ENCODE results near the gene TMEM94.
A peak's percentile ranks its signal among the peaks of the same experiment; 100 is the strongest.

Gene TMEM94

GRCh38 chr17:75509528-75510258, 53.3 kb downstream of the TMEM94 start:
- H3K36me3 ChIP-seq (replicated peaks) = peaks cover 15% of the 10 kb centered on the region
- no peak overlapping the region for H3K4me3 ChIP-seq
- H3K4me1 ChIP-seq = peaks cover 10% of the 10 kb centered on the region; the same call in 1 of the 2 replicates
- no peaks in the 10 kb centered on the region for H3K9me3 ChIP-seq
- in situ Hi-C loops (cut with MboI; ENCODE audit: low sequenced_read_pairs) = no loop called here
- no peak for DNase-seq (ENCODE audit: low spot score in 2 of 2)
- H3K27me3 ChIP-seq (ENCODE audit: low read depth) = no peaks in the 10 kb centered on the region

- DNase-seq (ENCODE audit: low spot score in 2 of 2) = no peak
- Histone ChIP-seq H3K36me3 (replicated peaks) (peaks cover 11% of the 10 kb centered on the region), H3K4me1 (peaks cover 13% of the 10 kb centered on the region), H3K9me3 (no peaks in the 10 kb centered on the region), H3K27me3 (ENCODE audit: low read depth) (no peaks in the 10 kb centered on the region), H3K4me3 (no peak overlapping the region)
- in situ Hi-C loops (cut with MboI; ENCODE audit: low sequenced_read_pairs) = no loop called here
Measured at GRCh38 chr17:75511270-75511609, 54.8 kb downstream of the TMEM94 start.

GRCh38 chr17:75511610-75512575, 55.5 kb downstream of the TMEM94 start:
- no peak overlapping the region for H3K4me3 ChIP-seq
- H3K4me1 ChIP-seq = peaks cover 13% of the 10 kb centered on the region
- DNase-seq (ENCODE audit: low spot score in 2 of 2) = peak in 1 of 2 experiments; percentile 61

GRCh38 chr17:75512926-75513640, 56.6 kb downstream of the TMEM94 start:
- Histone ChIP-seq H3K4me3 (no peak overlapping the region), H3K4me1 (peaks cover 18% of the 10 kb centered on the region), H3K36me3 (replicated peaks) (peaks cover 9% of the 10 kb centered on the region), H3K27me3 (ENCODE audit: low read depth) (no peaks in the 10 kb centered on the region), H3K9me3 (no peaks in the 10 kb centered on the region)
- no peak for DNase-seq (ENCODE audit: low spot score in 2 of 2)
- in situ Hi-C loops (cut with MboI; ENCODE audit: low sequenced_read_pairs) = no loop called here

More at GRCh38 chr17:75511610-75512575, 55.5 kb downstream of the TMEM94 start:
- peaks cover 11% of the 10 kb centered on the region for H3K36me3 ChIP-seq (replicated peaks)
- in situ Hi-C loops (cut with MboI; ENCODE audit: low sequenced_read_pairs) = no loop called here
- H3K27me3 ChIP-seq (ENCODE audit: low read depth) = no peaks in the 10 kb centered on the region
- no peaks in the 10 kb centered on the region for H3K9me3 ChIP-seq

GRCh38 chr17:75513641-75514000, 57.2 kb downstream of the TMEM94 start:
- in situ Hi-C loops (cut with MboI; ENCODE audit: low sequenced_read_pairs) = no loop called here

GRCh38 chr17:75514299-75514918, 58.0 kb downstream of the TMEM94 start:
- no peaks in the 10 kb centered on the region for H3K27me3 ChIP-seq (ENCODE audit: low read depth)
- in situ Hi-C loops (cut with MboI; ENCODE audit: low sequenced_read_pairs) = no loop called here
- peak in 1 of 2 experiments; percentile 35 for DNase-seq (ENCODE audit: low spot score in 2 of 2)
- peaks cover 18% of the 10 kb centered on the region for H3K4me1 ChIP-seq
- no peaks in the 10 kb centered on the region for H3K9me3 ChIP-seq
- H3K36me3 ChIP-seq (replicated peaks) = peaks cover 15% of the 10 kb centered on the region
- peak overlapping the region; percentile 61 for H3K4me3 ChIP-seq

More at GRCh38 chr17:75513641-75514000, 57.2 kb downstream of the TMEM94 start:
- Histone ChIP-seq H3K27me3 (ENCODE audit: low read depth) (no peaks in the 10 kb centered on the region), H3K4me1 (peaks cover 18% of the 10 kb centered on the region), H3K4me3 (peak overlapping the region; percentile 61), H3K9me3 (no peaks in the 10 kb centered on the region), H3K36me3 (replicated peaks) (peaks cover 9% of the 10 kb centered on the region)
- no peak for DNase-seq (ENCODE audit: low spot score in 2 of 2)

GRCh38 chr17:75514919-75515495, 58.6 kb downstream of the TMEM94 start:
- H3K9me3 ChIP-seq = no peaks in the 10 kb centered on the region
- no peaks in the 10 kb centered on the region for H3K27me3 ChIP-seq (ENCODE audit: low read depth)
- peaks cover 21% of the 10 kb centered on the region for H3K36me3 ChIP-seq (replicated peaks)
- peak overlapping the region; percentile 61 for H3K4me3 ChIP-seq
- in situ Hi-C loops (cut with MboI; ENCODE audit: low sequenced_read_pairs) = no loop called here
- DNase-seq (ENCODE audit: low spot score in 2 of 2) = peak in 1 of 2 experiments; percentile 52
- peaks cover 18% of the 10 kb centered on the region for H3K4me1 ChIP-seq

- Histone ChIP-seq H3K9me3 (no peaks in the 10 kb centered on the region), H3K36me3 (replicated peaks) (peaks cover 21% of the 10 kb centered on the region), H3K4me1 (peaks cover 18% of the 10 kb centered on the region), H3K27me3 (ENCODE audit: low read depth) (no peaks in the 10 kb centered on the region), H3K4me3 (peak within 1 kb of the TSS; percentile 61)
- DNase-seq (ENCODE audit: low spot score in 2 of 2) = peak; percentile 85 to 98
- in situ Hi-C loops (cut with MboI; ENCODE audit: low sequenced_read_pairs) = no loop called here
Measured at GRCh38 chr17:75515496-75516254, 59.2 kb downstream of the TMEM94 start, which contains the start of gene CASKIN2. CASKIN2 (minus strand) TSS chr17:75515537; CDS start chr17:75513804, 1,733 bp downstream.

GRCh38 chr17:75516255-75516618, 59.8 kb downstream of the TMEM94 start, which contains the start of gene TSEN54:
TSEN54 (plus strand) TSS chr17:75516528; CDS start chr17:75516561, 33 bp downstream.
- peak; percentile 80 to 97 for DNase-seq (ENCODE audit: low spot score in 2 of 2)
- H3K27me3 ChIP-seq (ENCODE audit: low read depth) = no peaks in the 10 kb centered on the region
- H3K4me1 ChIP-seq = peaks cover 18% of the 10 kb centered on the region
- in situ Hi-C loops (cut with MboI; ENCODE audit: low sequenced_read_pairs) = no loop called here
- H3K36me3 ChIP-seq (replicated peaks) = peaks cover 21% of the 10 kb centered on the region
- peak within 1 kb of the TSS; percentile 70 for H3K4me3 ChIP-seq
- no peaks in the 10 kb centered on the region for H3K9me3 ChIP-seq

- peak in 1 of 2 experiments; percentile 37 for DNase-seq (ENCODE audit: low spot score in 2 of 2)
- H3K9me3 ChIP-seq = no peaks in the 10 kb centered on the region
- H3K4me3 ChIP-seq = peak overlapping the region; percentile 70
- H3K27me3 ChIP-seq (ENCODE audit: low read depth) = no peaks in the 10 kb centered on the region
- in situ Hi-C loops (cut with MboI; ENCODE audit: low sequenced_read_pairs) = no loop called here
- H3K4me1 ChIP-seq = peaks cover 18% of the 10 kb centered on the region
- H3K36me3 ChIP-seq (replicated peaks) = peaks cover 25% of the 10 kb centered on the region
Measured at GRCh38 chr17:75516619-75517296, 60.3 kb downstream of the TMEM94 start.

GRCh38 chr17:75517297-75517865, 60.9 kb downstream of the TMEM94 start:
- DNase-seq (ENCODE audit: low spot score in 2 of 2) = peak in 1 of 2 experiments; percentile 51
- peaks cover 28% of the 10 kb centered on the region for H3K36me3 ChIP-seq (replicated peaks)
- H3K9me3 ChIP-seq = no peaks in the 10 kb centered on the region
- H3K4me3 ChIP-seq = peak overlapping the region; percentile 70
- in situ Hi-C loops (cut with MboI; ENCODE audit: low sequenced_read_pairs) = no loop called here
- H3K27me3 ChIP-seq (ENCODE audit: low read depth) = no peaks in the 10 kb centered on the region
- H3K4me1 ChIP-seq = peaks cover 18% of the 10 kb centered on the region

Measured in HAP-1 (cell line).